ENCODE data around the gene CHST11.

CHST11 gene

GRCh38 chr12:104724992-104725585, 268.3 kb downstream of the CHST11 start:
- no peak for DNase-seq

- no peak for DNase-seq
These were observed 268.9 kb downstream of the CHST11 start for GRCh38 chr12:104725610-104726009.

GRCh38 chr12:104727726-104728465, 271.1 kb downstream of the CHST11 start:
- DNase-seq, result peak; percentile 84 to 86

GRCh38 chr12:104729091-104729490, 272.3 kb downstream of the CHST11 start:
- DNase-seq, result no peak

GRCh38 chr12:104729610-104730446, 273.1 kb downstream of the CHST11 start:
- DNase-seq, result no peak

GRCh38 chr12:104730763-104731162, 274.0 kb downstream of the CHST11 start:
- DNase-seq, result no peak

GRCh38 chr12:104733717-104734175, 277.0 kb downstream of the CHST11 start:
- no peak for DNase-seq

GRCh38 chr12:104734541-104735095, 277.9 kb downstream of the CHST11 start:
- no peak for DNase-seq

- DNase-seq, result no peak
These were observed 279.1 kb downstream of the CHST11 start for GRCh38 chr12:104735801-104736200.

- no peak for DNase-seq
These were observed 279.6 kb downstream of the CHST11 start for GRCh38 chr12:104736307-104736706.

GRCh38 chr12:104737113-104737512, 280.4 kb downstream of the CHST11 start:
- DNase-seq, result no peak

GRCh38 chr12:104737791-104738301, 281.1 kb downstream of the CHST11 start:
- no peak for DNase-seq

- DNase-seq, result no peak
These were observed 281.6 kb downstream of the CHST11 start for GRCh38 chr12:104738331-104738730.

GRCh38 chr12:104738776-104739642, 282.3 kb downstream of the CHST11 start:
- no peak for DNase-seq

- DNase-seq, result peak; percentile 87 to 90
These were observed 283.9 kb downstream of the CHST11 start for GRCh38 chr12:104740668-104741067.

GRCh38 chr12:104741077-104741476, 284.3 kb downstream of the CHST11 start:
- peak; percentile 20 to 27 for DNase-seq

- peak in 1 of 2 donors; percentile 31 for DNase-seq
These were observed 285.0 kb downstream of the CHST11 start for GRCh38 chr12:104741497-104742367.

GRCh38 chr12:104742551-104743201, 285.9 kb downstream of the CHST11 start:
- no peak for DNase-seq

GRCh38 chr12:104743202-104743580, 286.4 kb downstream of the CHST11 start:
- DNase-seq, result no peak
